K562 (cell line): ENCODE measurements around the gene PBX2. TPM values are rescaled to one million over a fixed set of nuclear protein-coding genes. Genes with fewer than 3 reads are reported as not detected.

Source experiments
- ARID1B ChIP-seq: fragments of 450-650 bp; IDR thresholded peaks from 2 replicates; pipeline ENCODE4 v1.6.1; 2016; ENCODE audit warnings: antibody characterized with exemption, mild to moderate bottlenecking, inconsistent platforms
- DEAF1 ChIP-seq: fragments of 450-650 bp; formaldehyde crosslinking; IDR thresholded peaks from 2 replicates; pipeline ENCODE4 v1.4.0; 2020; ENCODE audit warnings: mild to moderate bottlenecking, moderate library complexity
- DMBX1 ChIP-seq: fragments of 250-450 bp; sonication (Bioruptor Pico); IDR thresholded peaks from 2 replicates; pipeline ENCODE4 v1.8.0; 2022; ENCODE audit warnings: inconsistent platforms, mild to moderate bottlenecking, moderate library complexity, borderline replicate concordance
- GTF2F1 ChIP-seq: IDR thresholded peaks from 2 replicates; pipeline ENCODE4 v1.6.1; 2011; ENCODE audit warnings: low read depth, low read length, improper control_type of control experiment
- HDAC1 ChIP-seq, 2 experiments: fragments of 450-650 bp; IDR thresholded peaks; 2 replicates each; pipeline ENCODE4 v1.6.1; 2016 to 2017; ENCODE audit warnings: inconsistent platforms in 1 of 2, mild to moderate bottlenecking in 1 of 2, moderate library complexity in 1 of 2
- JUN ChIP-seq, 2 experiments: sonication (generic) in 1 of 2; formaldehyde crosslinking in 1 of 2; IDR thresholded peaks; 2 replicates each; pipeline versions ENCODE4 v1.6.1 to v1.8.0; 2012 to 2022; ENCODE audit warnings: borderline replicate concordance in 2 of 2, mild to moderate bottlenecking in 2 of 2, improper control_type of control experiment in 1 of 2, low read depth in 1 of 2, low read length in 1 of 2, missing genetic modification reagents in 1 of 2
- L3MBTL2 ChIP-seq: fragments of 450-650 bp; IDR thresholded peaks from 2 replicates; pipeline ENCODE4 v1.6.1; 2016; ENCODE audit warnings: mild to moderate bottlenecking, moderate library complexity
- NBN ChIP-seq: fragments of 450-650 bp; IDR thresholded peaks from 2 replicates; pipeline ENCODE4 v1.6.1; 2016; ENCODE audit warnings: low read depth, mild to moderate bottlenecking
- NR1H2 ChIP-seq: sonication (generic); formaldehyde crosslinking; IDR thresholded peaks from 2 replicates; pipeline ENCODE4 v1.4.0; 2020; ENCODE audit warnings: mild to moderate bottlenecking, missing genetic modification reagents
- POLR2AphosphoS5 ChIP-seq: IDR thresholded peaks from 2 replicates; pipeline ENCODE4 v1.6.1; 2011; ENCODE audit warnings: mild to moderate bottlenecking, low read depth, low read length, moderate library complexity; ENCODE audit not compliant: control insufficient read depth, insufficient read depth
- RREB1 ChIP-seq: fragments of 250-450 bp; sonication (Bioruptor Pico); IDR thresholded peaks from 2 replicates; pipeline ENCODE4 v1.4.0; 2020
- TEAD2 ChIP-seq: fragments of 450-650 bp; IDR thresholded peaks from 2 replicates; pipeline ENCODE4 v1.6.1; 2016; ENCODE audit warnings: missing genetic modification characterization, control low read depth, missing compliant biosample characterization
- ZBTB8A ChIP-seq: fragments of 450-650 bp; IDR thresholded peaks from 2 replicates; pipeline ENCODE4 v1.6.1; 2018; ENCODE audit warnings: mild to moderate bottlenecking, moderate library complexity; ENCODE audit not compliant: partially characterized antibody
- ZNF766 ChIP-seq: fragments of 200-800 bp; sonication (Bioruptor generic); conservative IDR thresholded peaks from 2 replicates; pipeline ENCODE4 v1.6.1; 2016; ENCODE audit warnings: missing genetic modification characterization, missing compliant biosample characterization
- polyA plus RNA-seq, 8 experiments: library from polyadenylated mRNA; depleted of rRNA in 4 of 8; stranded (reverse) in 5 of 8; unstranded in 3 of 8; fragments of >200 nt; fragmentation: Nextera tagmentation in 2 of 8; fragmentation: Illumina TruSeq in 1 of 8; extraction: Ambion mirVana in 2 of 8; extraction: Trizol in 1 of 8; gene quantifications; 2 replicates each; pipeline versions ENCODE4 v1.2.1 to v1.2.3, GENCODE V29; 2011 to 2014; ENCODE audit warnings: inconsistent platforms in 1 of 8, missing spikeins in 1 of 8
- total RNA-seq, 7 experiments: library from RNA; depleted of rRNA in 6 of 7; stranded (reverse); fragments of >200 nt in 6 of 7; fragmentation: Illumina TruSeq in 2 of 7; extraction: Trizol in 2 of 7; gene quantifications; 2 replicates each; pipeline versions ENCODE4 v1.2.1 to v1.2.3, GENCODE V29; 2011 to 2021; ENCODE audit warnings: low replicate concordance in 1 of 7
- TF ChIP-seq, protein P1 (sequence below): sonication (generic); formaldehyde crosslinking; IDR thresholded peaks from 2 replicates; pipeline ENCODE4 v1.8.0; 2022; ENCODE audit warnings: mild to moderate bottlenecking, missing genetic modification reagents
- TF ChIP-seq, protein P2 (sequence below): fragments of 450-650 bp; conservative IDR thresholded peaks from 2 replicates; pipeline ENCODE4 v1.6.1; 2016; ENCODE audit warnings: missing genetic modification characterization, low read depth, mild to moderate bottlenecking, missing compliant biosample characterization, moderate library complexity

PBX2 gene
- total and polyA plus RNA-seq, 9 of the 15 experiments (the other 6 are each of a cell fraction or from before 2014, with no cell fraction given): 1.9 to 134 (median 62.5) TPM

DNA sequence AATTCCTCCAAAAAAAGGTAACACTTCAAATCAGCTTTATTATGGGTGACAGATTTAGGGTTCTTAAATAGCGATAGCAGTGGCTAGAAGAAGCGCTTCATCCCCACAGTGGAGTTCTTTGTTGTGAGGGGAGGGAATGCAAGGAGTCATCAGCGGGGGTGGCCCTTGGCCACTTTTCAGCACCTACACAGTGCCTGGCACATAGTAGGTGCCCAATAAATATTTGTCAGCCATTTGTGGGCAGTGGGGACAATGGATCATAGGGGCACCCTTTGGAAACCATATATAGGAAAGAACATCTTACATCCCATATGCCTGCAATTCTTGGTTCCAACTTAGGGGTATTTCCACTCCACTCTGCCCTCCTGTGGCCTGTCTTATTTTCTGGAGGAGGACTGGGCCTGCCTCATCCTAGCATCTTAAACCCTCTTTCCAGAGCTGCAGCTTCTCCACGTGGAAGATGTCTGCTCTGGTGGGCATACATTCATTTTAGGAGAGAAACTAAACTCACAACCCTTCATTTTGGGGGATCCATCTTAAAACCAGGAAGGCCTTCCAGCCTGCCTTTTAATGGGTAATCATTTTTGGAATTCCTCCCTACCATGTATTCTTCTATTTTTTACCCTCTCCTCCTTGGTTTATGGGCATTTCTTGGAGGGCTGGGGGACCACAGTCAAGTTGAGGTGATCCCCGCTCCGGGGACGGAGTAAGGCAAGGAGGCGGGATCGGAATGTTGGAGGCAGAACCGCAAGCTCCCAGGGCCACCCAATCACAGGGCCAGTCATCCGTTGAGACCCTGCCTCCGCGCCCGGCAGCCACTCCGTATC, 5.0 kb upstream of the PBX2 start (continued):
- TF ChIP-seq JUN (IDR thresholded peaks at IDR 0.05; ENCODE audit: borderline replicate concordance, low read depth, low read length): 0 out of 2 replicates have a peak, but pooled peaks have one; percentile 19
- no peak for TF ChIP-seq JUN (CRISPR knock-in tag; IDR thresholded peaks at IDR 0.05; ENCODE audit: borderline replicate concordance)
- TF ChIP-seq HDAC1 (IDR thresholded peaks at IDR 0.05): peak in 1 of 2 experiments; percentile 59; a peak in 1 of 4 replicates
- peak; percentile 72 for TF ChIP-seq DEAF1 (CRISPR knock-in tag)
- peak; percentile 56; the same call in 1 of the 2 replicates for TF ChIP-seq NBN
- TF ChIP-seq DMBX1: 0 out of 2 replicates have a peak, but pooled peaks have one; percentile 12
- TF ChIP-seq TEAD2 (tag): peak; percentile 38; the same call in 1 of the 2 replicates
- peak; percentile 50; the same call in 1 of the 2 replicates for TF ChIP-seq ARID1B
- TF ChIP-seq, protein P1, sequence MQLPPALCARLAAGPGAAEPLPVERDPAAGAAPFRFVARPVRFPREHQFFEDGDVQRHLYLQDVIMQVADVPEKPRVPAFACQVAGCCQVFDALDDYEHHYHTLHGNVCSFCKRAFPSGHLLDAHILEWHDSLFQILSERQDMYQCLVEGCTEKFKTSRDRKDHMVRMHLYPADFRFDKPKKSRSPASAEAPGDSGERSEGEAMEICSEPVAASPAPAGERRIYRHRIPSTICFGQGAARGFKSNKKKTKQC (CRISPR knock-in tag): 0 out of 2 replicates have a peak, but pooled peaks have one; percentile 21
- TF ChIP-seq NR1H2: 0 out of 2 replicates have a peak, but pooled peaks have one; percentile 66
- 0 out of 2 replicates have a peak, but pooled peaks have one; percentile 46 for TF ChIP-seq RREB1
- TF ChIP-seq GTF2F1: 0 out of 2 replicates have a peak, but pooled peaks have one; percentile 13
- TF ChIP-seq, protein P2, sequence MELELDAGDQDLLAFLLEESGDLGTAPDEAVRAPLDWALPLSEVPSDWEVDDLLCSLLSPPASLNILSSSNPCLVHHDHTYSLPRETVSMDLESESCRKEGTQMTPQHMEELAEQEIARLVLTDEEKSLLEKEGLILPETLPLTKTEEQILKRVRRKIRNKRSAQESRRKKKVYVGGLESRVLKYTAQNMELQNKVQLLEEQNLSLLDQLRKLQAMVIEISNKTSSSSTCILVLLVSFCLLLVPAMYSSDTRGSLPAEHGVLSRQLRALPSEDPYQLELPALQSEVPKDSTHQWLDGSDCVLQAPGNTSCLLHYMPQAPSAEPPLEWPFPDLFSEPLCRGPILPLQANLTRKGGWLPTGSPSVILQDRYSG (tag): 0 out of 2 replicates have a peak, but pooled peaks have one; percentile 17
- TF ChIP-seq L3MBTL2: no peak; the same call in 1 of the 2 replicates
- TF ChIP-seq POLR2AphosphoS5: peak; percentile 34; the same call in 1 of the 2 replicates
- TF ChIP-seq ZNF766 (CRISPR knock-in tag): peak; percentile 45; the same call in 1 of the 2 replicates
- no peak for TF ChIP-seq ZBTB8A
